ENCODE data around the gene FUS. TPM values are rescaled to one million over a fixed set of nuclear protein-coding genes. Genes with fewer than 3 reads are reported as not detected.
A peak's percentile ranks its signal among the peaks of the same experiment; 100 is the strongest.

The FUS gene
- total and polyA plus RNA-seq, 9 of the 15 experiments (the other 6 are each of a cell fraction or from before 2014, with no cell fraction given), result 43.9 to 575 (median 87.2) TPM

- TF ChIP-seq, protein P1, sequence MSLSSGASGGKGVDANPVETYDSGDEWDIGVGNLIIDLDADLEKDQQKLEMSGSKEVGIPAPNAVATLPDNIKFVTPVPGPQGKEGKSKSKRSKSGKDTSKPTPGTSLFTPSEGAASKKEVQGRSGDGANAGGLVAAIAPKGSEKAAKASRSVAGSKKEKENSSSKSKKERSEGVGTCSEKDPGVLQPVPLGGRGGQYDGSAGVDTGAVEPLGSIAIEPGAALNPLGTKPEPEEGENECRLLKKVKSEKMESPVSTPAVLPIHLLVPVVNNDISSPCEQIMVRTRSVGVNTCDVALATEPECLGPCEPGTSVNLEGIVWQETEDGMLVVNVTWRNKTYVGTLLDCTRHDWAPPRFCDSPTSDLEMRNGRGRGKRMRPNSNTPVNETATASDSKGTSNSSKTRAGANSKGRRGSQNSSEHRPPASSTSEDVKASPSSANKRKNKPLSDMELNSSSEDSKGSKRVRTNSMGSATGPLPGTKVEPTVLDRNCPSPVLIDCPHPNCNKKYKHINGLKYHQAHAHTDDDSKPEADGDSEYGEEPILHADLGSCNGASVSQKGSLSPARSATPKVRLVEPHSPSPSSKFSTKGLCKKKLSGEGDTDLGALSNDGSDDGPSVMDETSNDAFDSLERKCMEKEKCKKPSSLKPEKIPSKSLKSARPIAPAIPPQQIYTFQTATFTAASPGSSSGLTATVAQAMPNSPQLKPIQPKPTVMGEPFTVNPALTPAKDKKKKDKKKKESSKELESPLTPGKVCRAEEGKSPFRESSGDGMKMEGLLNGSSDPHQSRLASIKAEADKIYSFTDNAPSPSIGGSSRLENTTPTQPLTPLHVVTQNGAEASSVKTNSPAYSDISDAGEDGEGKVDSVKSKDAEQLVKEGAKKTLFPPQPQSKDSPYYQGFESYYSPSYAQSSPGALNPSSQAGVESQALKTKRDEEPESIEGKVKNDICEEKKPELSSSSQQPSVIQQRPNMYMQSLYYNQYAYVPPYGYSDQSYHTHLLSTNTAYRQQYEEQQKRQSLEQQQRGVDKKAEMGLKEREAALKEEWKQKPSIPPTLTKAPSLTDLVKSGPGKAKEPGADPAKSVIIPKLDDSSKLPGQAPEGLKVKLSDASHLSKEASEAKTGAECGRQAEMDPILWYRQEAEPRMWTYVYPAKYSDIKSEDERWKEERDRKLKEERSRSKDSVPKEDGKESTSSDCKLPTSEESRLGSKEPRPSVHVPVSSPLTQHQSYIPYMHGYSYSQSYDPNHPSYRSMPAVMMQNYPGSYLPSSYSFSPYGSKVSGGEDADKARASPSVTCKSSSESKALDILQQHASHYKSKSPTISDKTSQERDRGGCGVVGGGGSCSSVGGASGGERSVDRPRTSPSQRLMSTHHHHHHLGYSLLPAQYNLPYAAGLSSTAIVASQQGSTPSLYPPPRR (CRISPR knock-in tag; IDR thresholded peaks at IDR 0.05; ENCODE audit: borderline replicate concordance), result peak; percentile 95
- no peak for TF ChIP-seq BRF2 (IDR thresholded peaks at IDR 0.05; ENCODE audit: borderline replicate concordance, insufficient read depth, insufficient read length)
- peak; percentile 83 for TF ChIP-seq MAFF (IDR thresholded peaks at IDR 0.05; ENCODE audit: low read length)
- TF ChIP-seq HNRNPUL1 (IDR thresholded peaks at IDR 0.05; ENCODE audit: low read length), result no peak
- TF ChIP-seq SRSF7 (optimal IDR thresholded peaks at IDR 0.05; ENCODE audit: low read depth, low read length), result peak; percentile 95
- no peak for TF ChIP-seq CBX8 (IDR thresholded peaks at IDR 0.05; ENCODE audit: borderline replicate concordance, extremely low read depth, low read depth, low read length, poor library complexity, severe bottlenecking)
- TF ChIP-seq ZNF561 (CRISPR knock-in tag; conservative IDR thresholded peaks at IDR 0.05), result no peak
- TF ChIP-seq TRIM28 (IDR thresholded peaks at IDR 0.05), result no peak; the same call in 1 of the 2 replicates
- no peak for TF ChIP-seq MCM2 (IDR thresholded peaks at IDR 0.05; ENCODE audit: low read depth)
- TF ChIP-seq FOSL1 (tag; conservative IDR thresholded peaks at IDR 0.05), result peak; percentile 59; the same call in 1 of the 2 replicates
- TF ChIP-seq, protein P2, sequence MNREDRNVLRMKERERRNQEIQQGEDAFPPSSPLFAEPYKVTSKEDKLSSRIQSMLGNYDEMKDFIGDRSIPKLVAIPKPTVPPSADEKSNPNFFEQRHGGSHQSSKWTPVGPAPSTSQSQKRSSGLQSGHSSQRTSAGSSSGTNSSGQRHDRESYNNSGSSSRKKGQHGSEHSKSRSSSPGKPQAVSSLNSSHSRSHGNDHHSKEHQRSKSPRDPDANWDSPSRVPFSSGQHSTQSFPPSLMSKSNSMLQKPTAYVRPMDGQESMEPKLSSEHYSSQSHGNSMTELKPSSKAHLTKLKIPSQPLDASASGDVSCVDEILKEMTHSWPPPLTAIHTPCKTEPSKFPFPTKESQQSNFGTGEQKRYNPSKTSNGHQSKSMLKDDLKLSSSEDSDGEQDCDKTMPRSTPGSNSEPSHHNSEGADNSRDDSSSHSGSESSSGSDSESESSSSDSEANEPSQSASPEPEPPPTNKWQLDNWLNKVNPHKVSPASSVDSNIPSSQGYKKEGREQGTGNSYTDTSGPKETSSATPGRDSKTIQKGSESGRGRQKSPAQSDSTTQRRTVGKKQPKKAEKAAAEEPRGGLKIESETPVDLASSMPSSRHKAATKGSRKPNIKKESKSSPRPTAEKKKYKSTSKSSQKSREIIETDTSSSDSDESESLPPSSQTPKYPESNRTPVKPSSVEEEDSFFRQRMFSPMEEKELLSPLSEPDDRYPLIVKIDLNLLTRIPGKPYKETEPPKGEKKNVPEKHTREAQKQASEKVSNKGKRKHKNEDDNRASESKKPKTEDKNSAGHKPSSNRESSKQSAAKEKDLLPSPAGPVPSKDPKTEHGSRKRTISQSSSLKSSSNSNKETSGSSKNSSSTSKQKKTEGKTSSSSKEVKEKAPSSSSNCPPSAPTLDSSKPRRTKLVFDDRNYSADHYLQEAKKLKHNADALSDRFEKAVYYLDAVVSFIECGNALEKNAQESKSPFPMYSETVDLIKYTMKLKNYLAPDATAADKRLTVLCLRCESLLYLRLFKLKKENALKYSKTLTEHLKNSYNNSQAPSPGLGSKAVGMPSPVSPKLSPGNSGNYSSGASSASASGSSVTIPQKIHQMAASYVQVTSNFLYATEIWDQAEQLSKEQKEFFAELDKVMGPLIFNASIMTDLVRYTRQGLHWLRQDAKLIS (CRISPR knock-in tag; IDR thresholded peaks at IDR 0.05), result peak; percentile 99
- TF ChIP-seq RFX7 (CRISPR knock-in tag; IDR thresholded peaks at IDR 0.05), result no peak
- TF ChIP-seq KDM1A (IDR thresholded peaks at IDR 0.05), result no peak
- TF ChIP-seq ZFPM2 (CRISPR knock-in tag; IDR thresholded peaks at IDR 0.05), result 0 out of 2 replicates have a peak, but pooled peaks have one; percentile 77
- no peak for TF ChIP-seq CBX2 (IDR thresholded peaks at IDR 0.05; ENCODE audit: insufficient read depth, low read length, poor library complexity, severe bottlenecking)
- TF ChIP-seq ZNF12 (CRISPR knock-in tag; IDR thresholded peaks at IDR 0.05), result no peak
- TF ChIP-seq WHSC1 (IDR thresholded peaks at IDR 0.05; ENCODE audit: low read length), result no peak
- no peak for TF ChIP-seq ZNF212 (CRISPR knock-in tag; IDR thresholded peaks at IDR 0.05)
- no peak for TF ChIP-seq ARID2 (IDR thresholded peaks at IDR 0.05)
Measured at GRCh38 chr16:31179747-31180459, at the start of gene FUS (continued).
